ENCODE results near the gene BTBD17.

Gene BTBD17

GRCh38 chr17:74396567-74396966 is 34.9 kb upstream of the BTBD17 start:
- FAIRE-seq, result no peak
- DNase-seq (ENCODE audit: insufficient read length, low spot score), result no peak
- TF ChIP-seq POU2F2 (IDR thresholded peaks at IDR 0.05; ENCODE audit: low read depth, low read length), result no peak
- TF ChIP-seq POLR2AphosphoS5 (IDR thresholded peaks at IDR 0.05; ENCODE audit: low read depth, low read length), result no peak
- no peak for TF ChIP-seq PAX5 (IDR thresholded peaks at IDR 0.05; ENCODE audit: insufficient read depth, low read length, severe bottlenecking)
- no peak for TF ChIP-seq SPI1 (IDR thresholded peaks at IDR 0.05; ENCODE audit: low read depth, low read length)
- no peak for TF ChIP-seq TAF1 (IDR thresholded peaks at IDR 0.05; ENCODE audit: low read depth, low read length)
- no peak for TF ChIP-seq POLR2A (IDR thresholded peaks at IDR 0.05; ENCODE audit: low read depth, low read length)

GRCh38 chr17:74394977-74395376 is 33.3 kb upstream of the BTBD17 start:
- DNase-seq (ENCODE audit: insufficient read length, low spot score) (no peak), FAIRE-seq (no peak)
- no peak for TF ChIP-seq POLR2AphosphoS5 (IDR thresholded peaks at IDR 0.05; ENCODE audit: low read depth, low read length)
- TF ChIP-seq POU2F2 (IDR thresholded peaks at IDR 0.05; ENCODE audit: low read depth, low read length), result no peak
- no peak for TF ChIP-seq POLR2A (IDR thresholded peaks at IDR 0.05; ENCODE audit: low read depth, low read length)
- TF ChIP-seq SPI1 (IDR thresholded peaks at IDR 0.05; ENCODE audit: low read depth, low read length), result no peak
- no peak for TF ChIP-seq TAF1 (IDR thresholded peaks at IDR 0.05; ENCODE audit: low read depth, low read length)
- TF ChIP-seq PAX5 (IDR thresholded peaks at IDR 0.05; ENCODE audit: insufficient read depth, low read length, severe bottlenecking), result no peak

- FAIRE-seq, result no peak
Measured at GRCh38 chr17:74394275-74394950, 32.7 kb upstream of the BTBD17 start.

GRCh38 chr17:74393346-74393942 is 31.8 kb upstream of the BTBD17 start:
- no peak for DNase-seq (ENCODE audit: insufficient read length, low spot score)
- TF ChIP-seq POLR2A (IDR thresholded peaks at IDR 0.05; ENCODE audit: low read depth, low read length) (no peak), PAX5 (IDR thresholded peaks at IDR 0.05; ENCODE audit: insufficient read depth, low read length, severe bottlenecking) (no peak), TAF1 (IDR thresholded peaks at IDR 0.05; ENCODE audit: low read depth, low read length) (no peak), SPI1 (IDR thresholded peaks at IDR 0.05; ENCODE audit: low read depth, low read length) (no peak), POU2F2 (IDR thresholded peaks at IDR 0.05; ENCODE audit: low read depth, low read length) (no peak)
- no peak for FAIRE-seq

More at GRCh38 chr17:74394275-74394950, 32.7 kb upstream of the BTBD17 start:
- no peak for TF ChIP-seq POLR2A (IDR thresholded peaks at IDR 0.05; ENCODE audit: low read depth, low read length)
- TF ChIP-seq TAF1 (IDR thresholded peaks at IDR 0.05; ENCODE audit: low read depth, low read length), result no peak
- no peak for TF ChIP-seq POLR2AphosphoS5 (IDR thresholded peaks at IDR 0.05; ENCODE audit: low read depth, low read length)
- no peak for TF ChIP-seq PAX5 (IDR thresholded peaks at IDR 0.05; ENCODE audit: insufficient read depth, low read length, severe bottlenecking)
- TF ChIP-seq SPI1 (IDR thresholded peaks at IDR 0.05; ENCODE audit: low read depth, low read length), result no peak
- no peak for TF ChIP-seq POU2F2 (IDR thresholded peaks at IDR 0.05; ENCODE audit: low read depth, low read length)
- no peak for DNase-seq (ENCODE audit: insufficient read length, low spot score)

- TF ChIP-seq SPI1 (IDR thresholded peaks at IDR 0.05; ENCODE audit: low read depth, low read length), result no peak
- no peak for TF ChIP-seq POLR2AphosphoS5 (IDR thresholded peaks at IDR 0.05; ENCODE audit: low read depth, low read length)
- TF ChIP-seq PAX5 (IDR thresholded peaks at IDR 0.05; ENCODE audit: insufficient read depth, low read length, severe bottlenecking), result no peak
- TF ChIP-seq POLR2A (IDR thresholded peaks at IDR 0.05; ENCODE audit: low read depth, low read length), result no peak
- TF ChIP-seq TAF1 (IDR thresholded peaks at IDR 0.05; ENCODE audit: low read depth, low read length), result no peak
- no peak for TF ChIP-seq POU2F2 (IDR thresholded peaks at IDR 0.05; ENCODE audit: low read depth, low read length)
- peak; percentile 87 for FAIRE-seq
- DNase-seq (ENCODE audit: insufficient read length, low spot score), result no peak
Measured at GRCh38 chr17:74392848-74393247, 31.2 kb upstream of the BTBD17 start.

GRCh38 chr17:74391771-74392170 is 30.1 kb upstream of the BTBD17 start:
- TF ChIP-seq PAX5 (IDR thresholded peaks at IDR 0.05; ENCODE audit: insufficient read depth, low read length, severe bottlenecking) (no peak), TAF1 (IDR thresholded peaks at IDR 0.05; ENCODE audit: low read depth, low read length) (no peak), SPI1 (IDR thresholded peaks at IDR 0.05; ENCODE audit: low read depth, low read length) (no peak), POU2F2 (IDR thresholded peaks at IDR 0.05; ENCODE audit: low read depth, low read length) (no peak), POLR2AphosphoS5 (IDR thresholded peaks at IDR 0.05; ENCODE audit: low read depth, low read length) (no peak)
- FAIRE-seq, result no peak
- DNase-seq (ENCODE audit: insufficient read length, low spot score), result no peak

- FAIRE-seq (no peak), DNase-seq (ENCODE audit: insufficient read length, low spot score) (no peak)
- TF ChIP-seq SPI1 (IDR thresholded peaks at IDR 0.05; ENCODE audit: low read depth, low read length), result no peak
Measured at GRCh38 chr17:74390680-74391653, 29.3 kb upstream of the BTBD17 start.

- FAIRE-seq (no peak), DNase-seq (ENCODE audit: insufficient read length, low spot score) (no peak)
- no peak for TF ChIP-seq SPI1 (IDR thresholded peaks at IDR 0.05; ENCODE audit: low read depth, low read length)
- no peak for TF ChIP-seq TAF1 (IDR thresholded peaks at IDR 0.05; ENCODE audit: low read depth, low read length)
- no peak for TF ChIP-seq POLR2A (IDR thresholded peaks at IDR 0.05; ENCODE audit: low read depth, low read length)
- no peak for TF ChIP-seq POU2F2 (IDR thresholded peaks at IDR 0.05; ENCODE audit: low read depth, low read length)
- no peak for TF ChIP-seq POLR2AphosphoS5 (IDR thresholded peaks at IDR 0.05; ENCODE audit: low read depth, low read length)
- TF ChIP-seq PAX5 (IDR thresholded peaks at IDR 0.05; ENCODE audit: insufficient read depth, low read length, severe bottlenecking), result no peak
Measured at GRCh38 chr17:74389937-74390679, 28.4 kb upstream of the BTBD17 start.
